HUES6 (cell line): Measurements from ENCODE around the gene BICRA.

Experiments
- H3K27ac ChIP-seq: 2 replicates; pipeline ENCODE4 v1.7.0; 2013; ENCODE audit warnings: low read depth, mild to moderate bottlenecking, low read length, inconsistent platforms
- H3K27me3 ChIP-seq: 2 replicates; pipeline ENCODE4 v1.6.1; 2013; ENCODE audit warnings: low read length; ENCODE audit not compliant: control insufficient read depth, insufficient read depth
- H3K36me3 ChIP-seq: 2 replicates; pipeline ENCODE4 v1.6.1; 2013; ENCODE audit warnings: low read length; ENCODE audit not compliant: control insufficient read depth, insufficient read depth
- H3K4me1 ChIP-seq: 2 replicates; pipeline ENCODE4 v1.6.1; 2013; ENCODE audit warnings: low read length; ENCODE audit not compliant: control insufficient read depth, insufficient read depth
- H3K4me3 ChIP-seq: 2 replicates; pipeline ENCODE4 v1.5.1; 2013; ENCODE audit warnings: low read depth, low read length
- H3K9ac ChIP-seq: one replicate; pipeline ENCODE4 v1.6.1; 2013; ENCODE audit warnings: mild to moderate bottlenecking, low read length
- H3K9me3 ChIP-seq: 2 replicates; pipeline ENCODE4 v1.6.1; 2013; ENCODE audit warnings: low read depth, low read length; ENCODE audit not compliant: control insufficient read depth, insufficient read depth

Gene BICRA

DNA sequence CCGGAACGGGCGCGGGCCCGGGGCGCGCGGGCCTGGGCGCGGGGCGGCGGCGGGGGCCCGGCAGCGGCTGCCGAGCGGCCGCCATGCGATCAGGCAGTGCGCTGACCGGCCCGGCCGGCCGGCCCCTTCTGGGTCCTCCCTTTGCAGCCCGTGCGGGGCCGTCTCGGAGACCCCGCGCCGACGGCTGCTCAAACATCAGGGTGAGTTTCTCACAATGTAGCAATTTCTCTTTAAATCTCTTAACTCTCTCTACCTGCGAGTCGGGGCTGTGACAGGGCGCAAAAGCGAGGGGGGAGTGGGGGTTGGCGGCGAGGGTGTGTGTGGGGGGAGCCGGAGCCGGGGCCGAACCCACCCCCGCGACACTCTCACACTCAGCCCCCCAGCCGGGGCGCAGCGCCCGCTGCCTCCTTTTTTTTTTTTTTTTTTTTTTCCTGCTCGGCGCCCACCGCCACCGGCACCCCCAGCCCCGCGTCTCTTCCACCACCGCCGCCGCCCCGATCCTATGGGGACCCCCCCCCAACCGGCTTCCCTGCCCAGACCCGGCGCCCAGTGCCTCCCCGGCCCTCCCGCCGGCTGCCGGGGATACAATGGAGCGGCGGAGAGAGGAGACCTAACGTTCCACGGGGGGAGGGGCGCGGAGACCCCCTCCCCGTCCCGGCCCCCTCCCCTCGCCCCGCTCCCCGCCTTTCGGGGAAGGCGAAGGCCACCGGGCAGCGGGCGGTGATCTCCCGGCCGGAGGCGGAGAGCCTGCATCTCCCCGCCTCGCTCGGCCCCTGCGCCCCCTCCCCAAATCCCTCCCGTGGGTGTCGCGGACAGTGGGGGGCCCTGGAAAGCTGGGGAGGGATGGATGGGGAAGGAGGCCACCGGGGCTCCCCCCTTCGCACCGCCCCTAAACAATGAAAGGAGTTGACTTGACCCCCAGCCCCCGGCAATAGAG lies at the start of gene BICRA:
Gene BICRA (plus strand): TSS at position 166 of the 937 bp plus-strand sequence. CDS start 64,441 bp downstream, outside the sequence.
- peak within 1 kb of the TSS; percentile 94 for H3K27ac ChIP-seq
- H3K27me3 ChIP-seq: no peaks in the 10 kb centered on the region

DNA sequence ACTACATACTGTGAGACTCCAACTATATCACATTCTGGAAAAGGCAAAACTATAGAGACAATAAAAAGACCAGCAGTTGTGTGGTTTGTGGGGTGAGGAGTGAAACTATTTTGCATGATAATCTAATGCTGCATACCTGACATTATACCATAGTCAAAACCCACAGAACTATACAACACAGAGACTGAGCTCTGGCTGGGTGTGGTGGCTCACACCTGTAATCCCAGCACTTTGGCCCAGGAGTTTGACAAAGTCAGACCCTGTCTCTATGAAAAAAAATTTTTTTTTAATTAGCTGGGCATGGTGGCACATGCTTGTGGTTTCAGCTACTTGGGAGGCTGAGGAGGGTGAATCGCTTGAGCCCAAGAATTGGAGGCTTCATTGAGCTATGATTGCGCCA lies 47.9 kb upstream of the BICRA start:
- Histone ChIP-seq H3K27ac (no peak overlapping the region), H3K9ac (no peak overlapping the region), H3K4me1 (peaks cover 7% of the 10 kb centered on the region; the same call in 1 of the 2 replicates), H3K36me3 (no peaks in the 10 kb centered on the region), H3K4me3 (no peak overlapping the region), H3K9me3 (no peaks in the 10 kb centered on the region), H3K27me3 (no peaks in the 10 kb centered on the region)

More for the DNA sequence above, at the start of gene BICRA:
- Histone ChIP-seq H3K9me3 (no peaks in the 10 kb centered on the region), H3K4me3 (peak within 1 kb of the TSS; percentile 98), H3K4me1 (peaks cover 30% of the 10 kb centered on the region), H3K9ac (peak within 1 kb of the TSS; percentile 91), H3K36me3 (peaks cover 4% of the 10 kb centered on the region; the same call in 1 of the 2 replicates)

DNA sequence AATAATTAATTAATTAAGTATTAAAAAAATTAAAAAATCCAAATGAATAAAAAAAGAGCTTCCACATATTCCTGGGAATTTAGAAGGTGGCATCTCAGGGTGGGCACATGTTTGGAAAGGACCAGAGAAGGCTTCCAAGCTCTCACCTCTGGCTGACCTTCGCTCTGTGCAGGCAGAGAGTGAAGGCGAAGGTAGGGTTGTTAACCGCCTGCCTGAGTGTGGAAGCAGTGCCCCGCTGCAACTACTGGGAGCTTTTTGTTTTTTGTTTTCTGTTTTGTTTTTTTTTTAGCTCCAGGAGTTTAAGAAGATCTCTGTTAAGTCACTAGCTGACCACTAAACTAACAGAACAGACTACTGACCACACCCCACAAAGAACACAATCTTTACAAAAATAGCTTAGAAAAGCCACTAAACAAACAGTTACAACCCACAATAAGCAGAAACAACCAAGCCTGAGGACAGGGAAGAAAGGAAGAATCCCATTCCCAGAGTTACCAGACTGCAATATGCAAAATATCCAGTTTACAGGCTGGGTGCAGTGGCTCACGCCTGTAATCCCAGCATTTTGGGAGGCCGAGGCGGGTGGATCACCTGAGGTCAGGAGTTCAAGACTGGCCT lies 47.4 kb upstream of the BICRA start:
- peaks cover 7% of the 10 kb centered on the region; the same call in 1 of the 2 replicates for H3K4me1 ChIP-seq
- no peaks in the 10 kb centered on the region for H3K36me3 ChIP-seq
- H3K9ac ChIP-seq: no peak overlapping the region
- H3K27me3 ChIP-seq: no peaks in the 10 kb centered on the region
- H3K9me3 ChIP-seq: no peaks in the 10 kb centered on the region
- no peak overlapping the region for H3K27ac ChIP-seq
- no peak overlapping the region for H3K4me3 ChIP-seq

DNA sequence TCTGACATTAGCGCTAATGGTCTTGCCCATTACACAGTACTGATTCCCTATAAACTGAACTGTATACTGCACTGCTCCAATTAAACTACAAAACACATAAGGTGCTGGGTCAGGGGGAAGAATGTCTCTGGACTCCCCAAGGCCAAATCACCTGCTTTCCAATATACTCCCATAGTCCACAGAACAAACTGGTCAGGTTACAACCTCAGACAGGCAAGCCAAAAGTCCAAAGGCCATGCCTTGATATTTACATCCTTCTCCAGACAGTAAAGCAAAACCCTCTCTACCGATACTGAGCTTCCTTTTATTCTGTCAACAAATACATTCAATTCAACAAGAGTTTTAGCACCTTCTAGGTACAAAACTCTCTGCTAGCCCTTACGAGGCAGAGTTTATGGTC lies 44.9 kb upstream of the BICRA start:
- Histone ChIP-seq H3K27me3 (no peaks in the 10 kb centered on the region), H3K9me3 (no peaks in the 10 kb centered on the region), H3K27ac (no peak overlapping the region), H3K4me1 (peaks cover 7% of the 10 kb centered on the region; the same call in 1 of the 2 replicates), H3K4me3 (no peak overlapping the region), H3K36me3 (no peaks in the 10 kb centered on the region), H3K9ac (no peak overlapping the region)

DNA sequence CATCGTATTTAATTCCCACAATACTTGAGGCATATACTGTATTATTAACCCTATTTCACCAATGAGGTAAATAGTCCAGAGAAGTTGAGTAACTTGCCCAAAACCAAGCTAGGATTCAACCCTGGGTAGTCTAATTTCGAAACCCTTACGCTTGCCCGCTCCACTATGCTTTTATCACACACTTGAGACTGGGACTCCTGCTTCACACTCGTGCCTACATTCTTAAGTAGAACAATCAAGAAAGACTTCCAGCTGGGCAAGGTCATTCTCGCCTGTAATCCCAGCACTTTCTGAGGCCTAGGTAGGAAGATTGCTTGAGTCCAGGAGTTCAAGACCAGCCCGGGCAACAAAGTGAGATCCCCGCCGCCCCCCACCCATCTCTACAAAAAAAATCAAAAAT lies 39.6 kb upstream of the BICRA start:
- Histone ChIP-seq H3K36me3 (no peaks in the 10 kb centered on the region), H3K4me3 (no peak overlapping the region), H3K9me3 (no peaks in the 10 kb centered on the region), H3K27me3 (no peaks in the 10 kb centered on the region; the same call in 1 of the 2 replicates), H3K4me1 (no peaks in the 10 kb centered on the region), H3K9ac (no peak overlapping the region), H3K27ac (no peak overlapping the region)

DNA sequence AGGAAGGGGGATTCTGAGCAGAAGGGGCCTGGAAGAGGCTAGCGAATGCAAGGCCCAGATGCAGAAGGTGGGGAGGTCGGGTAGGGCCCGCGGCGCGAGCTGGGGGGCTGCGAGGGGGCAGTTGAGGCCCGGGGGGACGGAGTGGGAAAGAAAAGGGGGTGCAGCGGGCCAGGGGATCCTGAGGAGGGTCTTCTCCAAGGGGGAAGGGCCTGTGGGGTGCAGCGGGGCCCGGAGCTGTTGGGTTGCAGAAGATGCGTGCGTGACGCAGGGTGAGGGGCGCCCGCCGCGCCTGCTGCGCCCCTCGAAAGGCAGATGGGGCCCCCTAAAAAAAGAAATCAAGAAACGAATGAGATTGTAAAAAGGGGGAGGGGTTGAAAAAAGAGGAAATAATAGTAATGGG lies 36.3 kb upstream of the BICRA start:
- H3K27me3 ChIP-seq: no peaks in the 10 kb centered on the region; the same call in 1 of the 2 replicates
- H3K36me3 ChIP-seq: no peaks in the 10 kb centered on the region
- H3K9ac ChIP-seq: no peak overlapping the region
- H3K4me1 ChIP-seq: no peaks in the 10 kb centered on the region
- no peaks in the 10 kb centered on the region for H3K9me3 ChIP-seq
- no peak overlapping the region for H3K27ac ChIP-seq
- H3K4me3 ChIP-seq: no peak overlapping the region

DNA sequence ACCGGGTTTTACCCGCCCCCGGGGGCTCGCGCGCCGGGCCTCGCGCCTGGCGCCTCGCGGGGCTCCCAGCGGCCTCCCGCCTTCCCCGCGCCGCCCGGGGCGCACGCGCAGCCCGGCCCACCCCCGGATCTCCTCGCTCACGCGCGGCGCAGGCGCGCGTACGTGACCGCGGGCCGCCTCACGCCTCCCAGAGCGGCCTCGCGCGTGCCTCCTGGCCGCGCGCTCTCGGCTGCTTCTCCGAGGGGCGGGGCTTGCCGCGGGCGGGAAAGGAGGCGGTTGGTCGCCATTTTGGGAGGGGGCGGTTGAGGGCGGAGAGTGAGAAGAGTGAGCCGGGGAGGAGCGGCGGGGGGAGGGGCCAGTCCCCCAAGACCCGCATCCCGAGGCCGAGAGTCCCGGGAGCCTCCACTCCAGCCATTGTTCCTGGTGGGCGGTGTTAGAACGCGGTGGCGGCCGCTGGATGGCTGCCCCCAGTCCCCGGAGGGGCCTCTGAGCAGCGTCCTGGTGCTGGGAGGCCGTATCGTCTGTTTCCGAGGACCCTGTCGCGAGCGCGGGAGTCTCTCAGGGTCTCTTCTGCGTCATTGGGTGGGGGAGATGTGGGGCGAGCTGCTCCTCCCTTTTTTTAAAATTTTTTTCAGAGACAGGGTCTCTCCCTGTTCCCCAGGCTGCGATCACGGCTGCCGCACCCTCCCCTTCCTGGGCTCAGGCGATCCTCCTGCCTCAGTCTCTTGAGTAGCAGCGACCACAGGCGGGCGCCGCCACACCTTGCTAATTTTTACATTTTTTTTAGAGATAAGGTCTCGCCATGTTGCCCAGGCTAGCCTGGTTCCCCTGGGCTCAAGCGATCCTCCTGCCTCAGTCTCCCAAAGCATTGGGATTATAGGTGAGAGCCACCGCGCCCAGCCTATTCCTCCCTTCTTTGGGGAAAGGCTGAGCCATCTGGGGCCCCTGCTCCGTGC lies 35.6 kb upstream of the BICRA start, which contains the start of gene ZNF541:
Gene ZNF541 (minus strand): TSS at position 78 of the 956 bp plus-strand sequence. CDS start 17,292 bp downstream, outside the sequence.
- Histone ChIP-seq H3K9ac (no peak within 1 kb of the TSS), H3K27ac (no peak within 1 kb of the TSS), H3K9me3 (no peaks in the 10 kb centered on the region), H3K4me3 (no peak within 1 kb of the TSS), H3K36me3 (no peaks in the 10 kb centered on the region), H3K27me3 (no peaks in the 10 kb centered on the region; the same call in 1 of the 2 replicates), H3K4me1 (no peaks in the 10 kb centered on the region)

DNA sequence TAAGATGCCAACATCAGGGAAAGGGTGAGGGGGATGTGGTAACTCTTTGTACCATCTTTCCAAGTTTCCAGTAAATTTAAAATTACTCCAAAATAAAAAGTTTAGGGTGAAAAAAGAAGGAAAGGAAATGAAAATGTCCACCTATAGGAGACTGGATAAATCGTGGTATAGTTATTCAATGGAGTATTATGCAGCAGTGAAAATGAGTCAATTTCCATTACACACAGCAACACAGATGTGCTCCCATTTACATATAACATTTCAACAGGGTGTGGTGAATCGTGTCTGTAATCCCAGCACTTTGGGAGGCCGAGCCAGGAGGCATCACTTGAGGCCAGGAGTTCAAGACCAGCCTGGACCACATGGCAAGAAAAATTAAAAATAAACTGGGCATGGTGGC lies 28.5 kb upstream of the BICRA start:
- Histone ChIP-seq H3K27me3 (no peaks in the 10 kb centered on the region), H3K27ac (no peak overlapping the region), H3K9ac (no peak overlapping the region), H3K4me3 (no peak overlapping the region), H3K4me1 (peaks cover 6% of the 10 kb centered on the region; the same call in 1 of the 2 replicates), H3K9me3 (peaks cover 4% of the 10 kb centered on the region; the same call in 1 of the 2 replicates), H3K36me3 (no peaks in the 10 kb centered on the region)

DNA sequence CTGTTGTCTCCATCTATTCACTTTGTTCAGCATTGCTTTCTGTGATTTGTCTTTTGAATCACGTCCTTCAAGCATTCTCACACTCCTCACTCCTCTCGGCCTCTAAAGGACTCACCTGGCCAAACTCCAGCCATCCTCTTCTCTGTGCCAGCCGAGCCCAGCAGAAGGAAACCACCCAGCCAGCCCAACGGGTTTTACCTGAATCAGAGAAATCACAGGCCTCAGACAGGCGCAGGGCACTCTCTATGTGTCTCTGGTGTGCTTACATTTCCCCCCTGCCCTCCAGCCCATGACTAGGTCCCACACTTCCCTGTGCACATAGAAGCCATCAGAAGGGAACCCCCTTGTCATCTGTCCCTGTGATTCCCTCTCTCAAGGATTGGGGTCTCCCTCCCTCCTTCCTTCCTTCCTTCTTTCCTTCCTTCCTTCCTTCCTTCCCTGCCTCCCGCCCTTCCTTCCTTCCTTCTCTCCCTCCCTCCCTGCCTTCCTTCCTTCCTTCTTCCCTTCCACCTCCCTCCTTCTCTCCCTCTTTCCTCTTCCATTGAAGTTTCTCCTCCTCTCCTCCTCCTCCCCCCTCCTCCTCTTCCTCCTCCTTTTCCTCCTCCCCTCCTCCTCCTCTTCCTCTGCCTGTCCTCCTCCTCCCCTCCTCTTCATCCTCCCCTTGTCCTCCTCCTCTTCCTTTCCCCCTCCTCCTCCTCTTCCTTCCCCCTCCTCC lies 27.2 kb upstream of the BICRA start:
- no peak overlapping the region for H3K4me3 ChIP-seq
- no peak overlapping the region for H3K27ac ChIP-seq
- H3K27me3 ChIP-seq: no peaks in the 10 kb centered on the region
- peaks cover 15% of the 10 kb centered on the region for H3K9me3 ChIP-seq
- H3K36me3 ChIP-seq: no peaks in the 10 kb centered on the region
- no peak overlapping the region for H3K9ac ChIP-seq
- H3K4me1 ChIP-seq: peaks cover 6% of the 10 kb centered on the region; the same call in 1 of the 2 replicates
